NK-92 (cell line): Measurements from ENCODE around the gene WDR20.
"Not testable (repeated sequence)": the region's sequence is repeated elsewhere in the genome, so short reads cannot be mapped to it uniquely, and the experiment has no call there.

Experiments
- DNase-seq: peaks from one replicate; lab custom pipeline; 2025; ENCODE audit not compliant: unreplicated experiment; lab: John Stamatoyannopoulos, UW

WDR20 gene

DNA sequence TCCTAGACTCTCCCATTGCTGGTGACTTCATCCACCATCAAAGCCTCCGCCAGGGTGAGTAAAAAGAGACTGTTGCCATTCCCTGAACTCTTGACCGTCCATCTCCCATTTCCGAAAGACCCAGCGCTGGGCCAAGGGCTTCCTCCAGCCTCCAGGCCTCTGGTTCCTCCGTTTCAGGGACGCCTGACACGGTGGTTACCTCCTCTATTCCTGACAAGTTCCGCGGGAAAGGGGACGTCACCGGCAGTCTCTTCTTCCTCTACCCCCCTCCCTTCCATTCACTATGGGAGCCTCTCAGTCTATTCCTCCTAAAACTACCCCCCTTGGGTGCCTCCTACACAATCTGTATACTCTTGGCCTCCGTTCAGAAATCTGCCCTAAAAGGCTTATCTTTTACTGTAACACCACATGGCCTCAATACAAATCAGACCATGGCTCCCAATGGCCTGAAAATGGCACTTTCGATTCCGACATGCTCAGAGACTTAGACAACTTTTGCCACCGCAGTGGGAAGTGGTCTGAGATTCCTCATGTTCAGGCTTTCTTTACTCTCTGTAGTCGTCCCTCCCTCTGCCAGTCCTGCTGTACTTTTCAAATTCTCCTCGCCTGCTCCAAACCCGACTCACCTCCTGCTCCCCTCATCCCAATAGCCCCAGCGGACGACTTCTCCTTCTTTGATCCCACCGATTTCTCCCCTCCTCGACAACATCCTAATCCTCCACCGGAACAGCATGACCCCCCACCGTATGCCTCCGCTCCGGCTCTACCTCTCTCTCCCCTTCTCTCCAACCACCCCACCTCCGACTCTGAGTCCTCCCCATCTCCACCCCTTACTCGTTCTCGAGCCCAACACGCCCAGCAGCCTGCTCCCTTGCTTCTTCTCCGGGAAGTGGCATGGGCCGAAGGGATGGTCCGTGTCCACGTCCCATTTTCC, 94.9 kb downstream of the WDR20 start:
- no peak for DNase-seq

DNA sequence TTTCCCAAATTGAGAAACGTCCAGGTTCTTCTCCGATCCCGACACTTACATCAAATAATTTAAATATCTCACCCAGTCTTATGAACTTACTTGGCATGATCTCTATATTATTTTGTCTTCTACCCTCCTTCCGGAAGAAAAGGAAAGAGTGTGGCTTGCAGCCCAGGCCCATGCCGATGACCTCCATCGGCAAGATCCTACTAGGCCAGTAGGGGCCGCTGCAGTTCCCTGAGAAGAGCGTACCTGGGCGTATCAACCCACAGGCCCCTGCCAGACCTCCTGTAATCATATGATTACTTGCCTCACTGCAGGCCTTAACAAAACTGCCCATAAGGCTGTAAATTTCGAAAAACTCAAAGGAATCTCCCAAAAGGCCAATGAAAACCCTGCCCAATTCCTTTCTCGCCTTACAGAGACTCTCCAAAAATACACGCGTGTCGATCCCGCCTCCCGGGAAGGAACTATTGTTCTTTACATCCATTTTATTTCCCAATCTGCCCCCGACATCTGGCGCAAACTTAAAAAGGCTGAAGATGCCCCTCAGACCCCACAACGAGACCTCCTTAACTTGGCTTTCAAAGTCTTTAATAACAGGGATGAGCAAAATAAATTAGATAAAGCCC, 95.7 kb downstream of the WDR20 start:
- DNase-seq = no peak

DNA sequence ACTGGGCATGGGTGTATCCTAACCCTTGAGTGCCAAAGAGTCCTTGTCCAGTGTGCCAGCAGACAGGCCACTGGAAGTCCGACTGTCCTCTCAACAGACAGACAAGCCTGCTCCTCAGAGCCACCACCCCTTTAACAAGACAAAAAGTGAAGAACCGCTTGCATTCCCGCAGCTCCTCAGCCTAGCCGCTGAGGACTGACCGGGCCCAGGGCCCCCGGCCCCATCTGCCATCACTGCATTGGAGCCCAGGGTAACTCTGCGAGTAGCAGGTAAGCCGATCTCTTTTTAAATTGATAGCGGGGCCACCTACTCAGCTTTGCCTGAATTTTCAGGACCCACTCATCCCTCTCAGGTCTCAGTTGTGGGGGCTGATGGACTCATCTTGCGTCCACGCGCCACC, 96.3 kb downstream of the WDR20 start:
- DNase-seq = no peak

DNA sequence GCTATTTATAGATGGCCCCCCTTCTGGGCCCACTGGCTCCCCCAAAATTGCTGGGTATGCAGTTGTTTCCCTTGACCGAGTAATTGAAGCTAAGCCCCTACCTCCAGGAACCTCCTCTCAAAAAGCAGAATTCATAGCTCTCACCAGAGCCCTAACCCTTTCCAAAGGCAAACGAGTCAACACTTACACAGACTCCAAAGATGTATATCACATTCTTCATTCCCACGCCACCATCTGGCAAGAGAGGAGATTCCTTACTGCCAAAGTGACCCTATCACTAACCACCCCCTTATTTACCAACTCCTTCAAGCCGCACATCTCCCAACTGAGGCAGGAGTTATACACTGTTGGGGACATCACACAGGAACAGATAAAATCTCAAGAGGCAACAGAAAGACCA, 98.4 kb downstream of the WDR20 start:
- no peak for DNase-seq

DNA sequence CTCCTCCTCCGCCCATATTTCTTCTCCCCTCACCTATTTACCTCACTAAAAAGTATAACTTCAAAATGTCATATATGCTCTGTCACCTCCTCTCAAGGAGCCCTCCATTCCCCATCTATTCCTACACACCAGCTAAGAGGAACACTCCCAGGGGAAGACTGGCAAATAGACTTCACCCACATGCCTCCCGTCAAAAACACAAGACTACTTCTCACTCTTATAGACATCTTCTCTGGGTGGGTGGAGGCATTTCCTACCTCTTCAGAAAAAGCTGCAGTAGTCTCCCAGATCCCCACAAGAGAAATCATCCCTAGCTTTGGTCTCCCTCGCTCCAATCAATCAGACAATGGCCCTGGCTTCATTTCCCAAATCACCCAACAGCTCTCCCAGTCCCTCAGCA, 99.1 kb downstream of the WDR20 start:
- DNase-seq = no peak

DNA sequence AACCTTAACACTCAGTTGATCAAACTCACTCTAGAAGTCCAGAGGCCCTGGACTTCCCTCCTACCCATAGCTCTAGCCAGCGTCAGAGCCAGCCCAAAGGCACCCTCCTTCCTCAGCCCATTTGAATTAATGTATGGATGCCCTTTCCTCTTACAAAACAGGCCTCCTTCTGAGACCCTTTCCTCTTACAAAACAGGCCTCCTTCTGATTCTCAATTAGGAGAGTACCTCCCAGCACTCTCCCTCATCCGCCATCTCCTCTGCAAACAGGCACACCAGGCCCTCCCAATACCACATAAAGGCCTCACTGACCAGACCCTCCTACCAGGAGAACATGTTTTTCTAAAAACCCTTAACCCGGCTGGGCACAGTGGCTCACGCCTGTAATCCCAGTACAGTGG, 99.5 kb downstream of the WDR20 start:
- DNase-seq = no peak

DNA sequence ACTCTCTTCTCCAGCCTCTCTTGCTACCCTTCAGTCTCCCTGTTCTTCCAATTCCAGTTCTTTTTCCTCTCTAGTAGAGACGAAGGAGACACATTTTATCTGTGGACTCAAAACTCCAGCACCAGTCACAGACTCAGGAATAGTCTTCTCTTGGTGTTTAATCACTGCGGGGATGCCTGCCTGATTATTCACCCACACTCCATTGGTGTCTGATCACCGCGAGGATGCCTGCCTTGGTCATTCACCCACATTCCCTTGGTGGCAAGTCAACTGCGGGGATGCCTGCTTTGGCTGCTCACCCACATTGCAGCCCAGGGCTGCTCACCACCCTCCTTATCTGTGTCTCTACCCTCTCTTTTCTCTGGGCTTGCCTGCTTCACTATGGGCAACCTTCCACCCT, 100.8 kb downstream of the WDR20 start:
- not testable (repeated sequence) for DNase-seq

DNA sequence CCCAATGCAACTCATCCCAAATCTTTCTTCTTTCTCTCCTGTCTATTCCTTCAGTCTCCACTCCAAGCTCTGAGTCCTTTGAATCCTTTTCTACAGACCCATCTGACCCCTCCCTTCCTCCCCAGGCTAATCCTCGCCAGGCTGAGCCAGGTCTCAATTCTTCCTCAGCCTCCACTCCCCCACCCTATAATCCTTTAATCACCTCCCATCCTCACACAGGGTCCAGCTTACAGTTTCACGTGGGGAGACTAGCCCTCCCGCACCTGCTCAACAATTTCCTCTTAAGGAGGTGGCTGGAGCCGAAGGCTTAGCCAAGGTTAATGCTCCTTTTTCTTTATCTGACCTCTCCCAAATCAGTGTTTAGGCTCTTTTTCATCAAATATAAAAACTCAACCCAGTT, 101.5 kb downstream of the WDR20 start:
- no peak for DNase-seq

DNA sequence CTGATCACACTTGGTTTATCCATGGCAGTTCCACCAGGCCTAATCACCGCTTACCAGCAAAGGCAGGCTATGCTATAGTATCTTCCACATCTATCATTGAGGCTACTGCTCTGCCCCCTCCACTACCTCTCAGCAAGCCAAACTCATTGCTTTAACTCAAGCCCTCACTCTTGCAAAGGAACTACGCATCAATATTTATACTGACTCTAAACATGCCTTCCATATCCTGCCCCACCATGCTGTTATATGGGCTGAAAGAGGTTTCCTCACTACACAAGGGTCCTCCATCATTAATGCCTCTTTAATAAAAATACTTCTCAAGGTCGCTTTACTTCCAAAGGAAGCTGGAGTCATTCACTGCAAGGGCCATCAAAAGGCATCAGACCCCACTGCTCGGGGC, 104.1 kb downstream of the WDR20 start:
- DNase-seq = not testable (repeated sequence)

DNA sequence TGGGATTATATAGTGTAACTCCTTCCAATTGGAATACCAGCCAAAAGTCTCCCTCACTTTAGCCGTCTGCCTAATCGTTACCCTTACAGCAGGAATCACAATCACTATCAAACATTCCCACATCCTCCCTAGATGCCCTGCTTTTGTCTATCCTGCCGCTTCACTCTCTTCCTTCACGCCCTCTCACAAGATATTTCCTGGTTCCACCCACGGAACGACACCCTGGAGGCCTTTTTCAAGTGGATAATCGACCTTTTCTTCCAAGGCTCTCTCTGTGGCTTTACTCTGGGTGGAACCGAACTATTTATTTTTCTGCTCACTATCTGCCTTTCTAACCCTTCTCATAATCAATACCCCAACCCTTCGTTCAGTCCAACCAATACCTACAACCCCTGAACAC, 106.4 kb downstream of the WDR20 start:
- DNase-seq = no peak

DNA sequence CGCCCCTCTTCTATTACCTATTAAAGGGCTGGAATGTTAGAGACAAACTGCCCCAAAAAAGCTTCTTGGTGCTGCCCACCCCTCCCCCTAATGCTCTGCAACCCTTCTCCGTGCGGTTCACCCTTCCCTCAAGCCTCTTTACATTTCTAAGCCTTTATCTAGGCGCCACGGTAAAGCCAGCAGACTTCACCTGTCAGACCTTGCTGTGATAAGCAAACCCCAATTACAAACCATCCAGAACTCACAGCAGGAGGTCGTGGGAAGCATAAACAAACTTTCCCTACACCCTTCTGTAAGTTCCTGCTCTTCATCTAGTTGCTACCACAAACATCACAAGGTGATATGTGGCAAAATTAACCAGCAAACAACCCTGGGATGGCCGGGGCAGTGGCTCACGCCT, 108.4 kb downstream of the WDR20 start:
- no peak for DNase-seq

DNA sequence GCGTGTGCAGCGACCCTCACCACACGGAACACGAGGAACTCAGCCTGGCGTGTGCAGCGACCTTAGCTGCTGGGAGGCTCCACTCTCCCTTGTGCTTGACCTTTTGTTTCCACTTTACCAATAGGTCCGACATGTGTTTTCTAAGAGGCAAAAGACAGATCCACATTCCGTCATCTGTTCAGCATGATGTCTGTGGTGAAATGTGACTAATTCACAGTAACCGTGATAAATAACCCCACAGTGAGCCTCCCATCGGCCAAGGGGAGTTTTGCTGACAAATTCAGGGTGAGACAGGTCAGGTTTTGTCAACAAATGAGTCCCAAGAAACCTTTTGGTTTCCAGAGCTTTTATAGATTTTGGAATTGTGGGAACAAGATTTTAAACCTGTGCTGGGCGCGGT, 109.3 kb downstream of the WDR20 start:
- DNase-seq = no peak

DNA sequence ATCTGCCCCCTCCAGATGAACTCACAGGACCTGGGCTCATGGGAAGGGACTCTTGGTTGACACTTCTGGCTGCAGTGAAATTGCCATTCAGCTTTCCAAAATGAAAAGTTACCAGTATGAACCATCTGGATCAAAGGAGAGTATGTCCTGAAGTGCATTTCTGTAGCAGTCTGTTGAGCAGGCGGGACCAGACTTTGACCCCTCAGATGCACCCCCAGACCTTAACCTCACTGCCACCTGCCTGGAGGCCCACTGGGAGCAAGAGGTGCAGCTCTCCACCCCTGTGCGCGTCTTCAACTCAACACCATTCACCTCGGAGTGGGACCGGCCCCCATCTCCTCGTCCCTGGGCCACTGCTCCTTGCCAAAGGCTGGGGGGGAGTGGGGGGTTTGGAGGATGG, 110.3 kb downstream of the WDR20 start:
- DNase-seq = no peak

DNA sequence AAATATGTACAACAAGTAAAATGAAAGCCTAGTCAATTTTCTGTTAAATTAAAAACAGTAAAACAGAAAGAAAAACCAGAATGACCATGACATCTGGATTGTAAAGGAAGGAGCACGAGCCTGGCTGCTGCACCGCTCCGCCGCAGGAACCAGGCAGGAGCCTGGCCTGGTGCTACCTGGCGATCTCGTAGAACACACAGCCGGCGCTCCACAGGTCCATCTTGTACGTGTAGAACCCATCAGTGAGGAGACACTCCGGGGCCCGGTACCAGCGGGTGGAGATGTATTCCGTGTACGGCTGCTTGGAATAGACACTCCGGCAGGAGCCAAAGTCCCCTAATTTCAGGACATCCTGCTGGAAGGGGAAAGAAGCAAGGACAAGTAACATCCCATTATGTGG, 110.9 kb downstream of the WDR20 start:
- DNase-seq = no peak

DNA sequence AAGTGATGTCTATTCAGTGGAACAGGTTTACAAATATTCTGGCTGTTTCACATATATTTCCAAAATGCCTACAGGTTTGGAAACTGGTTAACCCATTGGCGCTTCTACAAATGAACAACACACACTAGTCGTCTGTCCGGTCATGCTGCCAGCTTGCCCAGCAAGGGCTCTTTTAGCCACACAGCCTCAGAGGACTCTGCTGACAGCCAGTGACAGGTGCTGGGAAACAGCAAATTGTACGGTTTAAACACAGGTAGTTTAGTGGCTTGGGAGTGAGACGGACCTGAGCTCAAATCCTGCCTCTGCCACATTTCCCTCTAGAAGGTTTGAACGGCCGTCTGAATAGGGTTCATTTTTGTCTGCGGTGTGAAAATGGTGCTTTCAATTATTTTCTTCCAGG, 111.5 kb downstream of the WDR20 start:
- DNase-seq = no peak

DNA sequence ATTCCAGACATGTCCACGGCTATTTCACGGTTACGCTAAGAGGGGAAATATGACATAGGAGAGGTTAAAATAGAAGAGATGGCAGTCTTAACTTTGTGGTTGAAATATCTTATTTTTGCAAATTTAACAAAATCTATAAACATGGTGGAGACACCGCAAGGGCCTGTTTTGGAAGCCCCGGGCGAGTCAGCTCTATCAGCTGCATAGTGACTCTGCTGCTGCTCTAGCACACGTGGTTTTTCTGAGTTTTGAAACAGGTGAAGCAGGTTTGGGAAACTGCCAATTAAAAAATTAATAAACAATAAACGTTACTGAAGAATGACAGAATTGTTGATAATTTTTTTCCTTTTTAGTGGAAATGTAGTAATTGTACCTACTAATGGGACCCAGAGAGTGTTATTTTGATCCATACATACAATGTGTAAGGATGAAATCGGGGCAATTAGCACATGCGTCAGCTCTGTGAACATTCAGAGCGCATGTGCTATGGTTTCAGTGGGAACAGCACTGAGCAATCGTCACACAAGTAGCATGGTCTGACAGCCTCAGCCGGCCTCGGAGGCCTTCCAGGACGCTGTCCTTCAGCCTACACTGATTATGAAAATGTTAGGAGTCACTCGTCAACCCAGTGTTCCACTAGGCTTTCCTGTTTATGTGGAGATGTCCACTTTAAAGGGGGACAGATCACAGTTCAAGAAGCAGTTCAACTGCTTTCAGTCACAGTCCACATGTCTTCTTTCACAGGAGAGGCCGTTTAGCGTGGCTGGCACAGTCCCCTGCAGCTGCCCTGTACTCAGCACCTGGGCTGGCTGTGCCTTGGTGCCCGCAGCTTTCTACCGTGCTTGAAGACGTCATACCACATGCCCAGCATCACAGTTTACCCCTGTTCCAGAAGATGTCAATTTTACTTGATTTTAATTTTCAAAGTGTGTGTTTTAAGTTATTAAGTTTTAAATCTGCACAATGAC, 113.4 kb downstream of the WDR20 start:
- no peak for DNase-seq

DNA sequence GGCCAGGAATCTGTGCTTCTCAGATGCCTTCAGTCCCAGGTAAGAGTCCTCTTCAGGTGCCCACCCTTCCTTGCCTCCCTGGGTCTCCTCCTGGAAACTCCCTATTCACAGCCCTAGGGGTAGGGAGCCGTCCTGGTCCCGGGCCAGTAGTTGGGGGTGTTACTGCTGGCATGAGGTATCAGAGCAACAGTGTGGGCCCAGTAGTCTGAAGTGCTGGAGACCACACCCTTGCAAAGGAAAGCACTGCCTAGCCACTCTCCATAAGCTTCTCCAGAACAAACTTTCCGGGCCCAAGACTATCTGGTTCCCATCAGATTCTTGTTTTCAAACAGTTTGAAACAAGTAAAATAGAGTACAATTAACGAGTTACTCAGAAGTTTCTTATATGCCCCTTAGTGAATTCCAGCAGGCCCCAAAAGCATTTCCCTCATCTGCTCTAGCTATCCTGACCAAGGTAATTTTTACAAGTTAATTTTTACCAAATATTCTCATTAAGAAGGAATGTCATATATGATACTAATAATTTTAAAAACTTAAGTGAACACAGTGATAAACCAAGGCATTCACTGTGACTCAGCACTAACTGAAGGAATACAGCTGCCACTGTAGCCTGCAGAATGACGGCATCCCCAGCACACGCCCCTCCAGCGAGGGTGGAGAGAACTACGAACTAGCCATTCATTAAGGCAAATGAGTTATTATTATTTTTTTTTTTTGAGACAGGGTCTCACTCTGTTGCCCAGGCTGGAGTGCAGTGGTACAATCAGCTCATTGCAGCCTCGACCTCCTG, 115.9 kb downstream of the WDR20 start:
- no peak for DNase-seq

DNA sequence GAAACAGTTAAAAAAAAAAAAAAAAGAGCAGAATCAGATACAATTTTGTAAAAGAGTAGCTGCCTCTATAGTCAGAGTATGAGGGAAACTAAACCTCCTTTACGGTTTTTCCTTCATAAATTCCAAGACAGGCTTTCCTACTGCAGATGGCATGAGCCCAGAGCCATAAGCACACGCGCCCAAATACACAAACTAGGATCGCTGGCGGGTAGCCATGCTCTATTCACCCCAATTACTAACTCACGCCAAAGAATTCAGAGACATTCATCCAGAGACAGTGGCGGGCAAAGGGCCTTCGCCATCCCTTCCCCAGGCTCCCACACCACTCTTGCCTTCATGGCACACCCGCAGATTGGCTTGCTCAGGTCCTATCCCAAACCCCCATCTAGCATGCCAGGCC, 117.0 kb downstream of the WDR20 start:
- no peak for DNase-seq

DNA sequence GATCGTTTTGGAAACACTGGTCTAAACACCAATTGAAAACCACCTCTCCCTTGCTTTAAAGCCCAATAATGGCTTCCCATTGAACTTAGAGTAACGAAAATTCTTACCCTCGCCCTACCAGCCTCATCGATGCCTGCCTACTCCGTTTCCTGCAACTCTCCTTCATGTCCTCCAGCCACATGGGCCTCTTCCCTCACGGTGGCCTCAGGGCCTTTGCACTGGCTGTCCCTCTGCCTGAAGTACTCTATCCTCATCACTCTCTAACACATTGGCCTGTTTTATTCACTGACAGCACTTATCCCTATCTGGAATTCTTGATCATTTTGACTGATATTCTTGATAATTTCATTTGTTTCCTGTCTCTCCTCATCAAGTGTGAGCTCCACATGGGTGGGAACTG, 118.4 kb downstream of the WDR20 start:
- no peak for DNase-seq
